B cell (primary cell): ENCODE measurements around the gene FNDC7. TPM values are rescaled to one million over a fixed set of nuclear protein-coding genes. Genes with fewer than 3 reads are reported as not detected.

Experiments
- ATAC-seq: fragments of 200-7000 bp; cut with Tn5 transposase; one replicate; pipeline ENCODE4 v1.10.0; 2021; ENCODE audit warnings: low read depth, mild to moderate bottlenecking, moderate number of reproducible peaks, moderate library complexity
- CTCF ChIA-PET: fragments of 350-600 bp; sonication (Branson Sonifier 250); formaldehyde crosslinking; loops from one replicate; lab custom pipeline; 2021; ENCODE audit warnings: antibody characterized with exemption, inconsistent platforms; lab: Charles Lee
- POLR2A ChIA-PET: fragments of 350-600 bp; sonication (Branson Sonifier 250); formaldehyde crosslinking; loops from one replicate; lab custom pipeline; 2021; ENCODE audit warnings: antibody characterized with exemption; lab: Charles Lee
- DNase-seq: peaks from one replicate; pipeline ENCODE4 v3.0.0; 2013
- H2AFZ ChIP-seq: 2 replicates; pipeline ENCODE4 v1.6.1; 2012; ENCODE audit warnings: mild to moderate bottlenecking, low read depth, low read length; ENCODE audit not compliant: insufficient read depth, poor library complexity, severe bottlenecking
- H3K27ac ChIP-seq, 2 donors: 1 replicate in 1 of 2; 2 replicates in 1 of 2; pipeline ENCODE4 v1.5.1; 2012 to 2013; ENCODE audit warnings: low read length in 2 of 2, mild to moderate bottlenecking in 2 of 2, moderate library complexity in 1 of 2
- H3K27me3 ChIP-seq, 4 experiments: fragments of 200-600 bp in 1 of 4; sonication (generic) in 1 of 4; replicated peaks in 1 of 4; 1 replicate in 2 of 4; 2 replicates in 2 of 4; pipeline versions ENCODE4 v1.6.1 to v1.7.0; 2013 to 2016; ENCODE audit warnings: low read length in 3 of 4, mild to moderate bottlenecking in 2 of 4, mixed read lengths in 1 of 4, moderate library complexity in 1 of 4; ENCODE audit not compliant: insufficient read depth in 4 of 4, control insufficient read depth in 3 of 4; ENCODE audit errors: control extremely low read depth in 1 of 4
- H3K36me3 ChIP-seq, 2 experiments: replicated peaks in 1 of 2; 1 replicate in 1 of 2; 2 replicates in 1 of 2; pipeline versions ENCODE4 v1.6.1 to v1.7.1; 2013; ENCODE audit warnings: low read length in 1 of 2; ENCODE audit not compliant: insufficient read depth in 2 of 2, control insufficient read depth in 1 of 2; ENCODE audit errors: control extremely low read depth in 1 of 2, extremely low read depth in 1 of 2
- H3K4me1 ChIP-seq, 2 donors: fragments of 200-600 bp in 1 of 2; sonication (generic) in 1 of 2; 1 replicate in 1 of 2; 2 replicates in 1 of 2; pipeline versions ENCODE4 v1.5.1 to v1.6.1; 2013 to 2017; ENCODE audit warnings: low read length in 2 of 2; ENCODE audit not compliant: control insufficient read depth in 2 of 2, insufficient read depth in 2 of 2
- H3K4me2 ChIP-seq: replicated peaks from 2 replicates; pipeline ENCODE3; 2012; ENCODE audit warnings: mild to moderate bottlenecking, low read depth, low read length; ENCODE audit not compliant: poor library complexity, severe bottlenecking
- H3K4me3 ChIP-seq, 5 experiments: fragments of 200-600 bp in 1 of 5; sonication (generic) in 1 of 5; 1 replicate in 3 of 5; 2 replicates in 2 of 5; pipeline versions ENCODE4 v1.5.1 to v1.7.0; 2011 to 2016; ENCODE audit warnings: low read length in 4 of 5, mild to moderate bottlenecking in 4 of 5, low read depth in 2 of 5, control low read depth in 1 of 5, moderate library complexity in 1 of 5; ENCODE audit not compliant: insufficient read depth in 1 of 5; ENCODE audit errors: control extremely low read depth in 1 of 5, extremely low read depth in 1 of 5
- H3K79me2 ChIP-seq: fragments of 200-600 bp; sonication (generic); one replicate; pipeline ENCODE4 v1.6.0; 2016; ENCODE audit warnings: low read length; ENCODE audit not compliant: control insufficient read depth, insufficient read depth
- H3K9ac ChIP-seq: fragments of 200-600 bp; sonication (generic); 2 replicates; pipeline ENCODE4 v1.6.1; 2017; ENCODE audit warnings: mild to moderate bottlenecking, low read length, moderate library complexity
- H3K9me3 ChIP-seq, 3 donors: one replicate each; pipeline versions ENCODE4 v1.6.1 to v1.7.1; 2013; ENCODE audit warnings: low read length in 2 of 3; ENCODE audit not compliant: control insufficient read depth in 2 of 3, insufficient read depth in 1 of 3; ENCODE audit errors: control extremely low read depth in 1 of 3
- H4K20me1 ChIP-seq: 2 replicates; pipeline ENCODE4 v1.6.0; 2012; ENCODE audit warnings: mild to moderate bottlenecking, low read length; ENCODE audit not compliant: insufficient read depth, control insufficient read depth, poor library complexity, severe bottlenecking
- H3K27ac Mint-ChIP-seq: one replicate; pipeline ENCODE4 v1.8.0; 2021; ENCODE audit warnings: mixed read lengths
- H3K27me3 Mint-ChIP-seq: one replicate; pipeline ENCODE4 v1.8.0; 2021; ENCODE audit warnings: mixed read lengths
- H3K4me1 Mint-ChIP-seq: one replicate; pipeline ENCODE4 v1.8.0; 2021; ENCODE audit warnings: mixed read lengths
- H3K4me3 Mint-ChIP-seq: one replicate; pipeline ENCODE4 v1.8.0; 2021; ENCODE audit warnings: mixed read lengths
- H3K9me3 Mint-ChIP-seq: one replicate; pipeline ENCODE4 v1.8.0; 2022; ENCODE audit warnings: mixed read lengths; ENCODE audit not compliant: insufficient read depth
- EZH2 ChIP-seq: IDR thresholded peaks from 2 replicates; pipeline ENCODE4 v1.6.1; 2012; ENCODE audit warnings: borderline replicate concordance, low read depth, mild to moderate bottlenecking, moderate library complexity, low read length; ENCODE audit not compliant: insufficient read depth, poor library complexity, severe bottlenecking
- WGBS: methylation state at CpG from one replicate; pipeline ENCODE4 v1.1.5; 2013; ENCODE audit warnings: missing lambda C conversion rate; ENCODE audit not compliant: insufficient coverage; 5-methylcytosine and 5-hydroxymethylcytosine counted together
- intact Hi-C: fragments of 100-400 bp; cut with micrococcal nuclease; formaldehyde crosslinking; loops from one replicate; pipeline ENCODE4 v1.10.0; 2022
- polyA plus RNA-seq: library from polyadenylated mRNA; depleted of rRNA; stranded (reverse); fragments of >200 nt; gene quantifications from 2 replicates; pipeline ENCODE4 v1.2.3, GENCODE V29; 2012
- total RNA-seq, 2 donors: library from RNA; stranded (reverse); fragments of 120-200 nt in 1 of 2; gene quantifications; 1 replicate in 1 of 2; 2 replicates in 1 of 2; pipeline versions ENCODE4 v1.2.3 to v1.2.4, GENCODE V29; 2013 to 2022
- TF ChIP-seq, protein P1 (sequence below): fragments of 200-600 bp; IDR thresholded peaks from one replicate; pipeline ENCODE4 v1.8.0; 2022; ENCODE audit warnings: antibody characterized with exemption, mild to moderate bottlenecking

The FNDC7 gene
- total and polyA plus RNA-seq, 2 donors (not counting 1 experiment from before 2014, with no cell fraction given): 0.17 TPM; not detected in 1

DNA sequence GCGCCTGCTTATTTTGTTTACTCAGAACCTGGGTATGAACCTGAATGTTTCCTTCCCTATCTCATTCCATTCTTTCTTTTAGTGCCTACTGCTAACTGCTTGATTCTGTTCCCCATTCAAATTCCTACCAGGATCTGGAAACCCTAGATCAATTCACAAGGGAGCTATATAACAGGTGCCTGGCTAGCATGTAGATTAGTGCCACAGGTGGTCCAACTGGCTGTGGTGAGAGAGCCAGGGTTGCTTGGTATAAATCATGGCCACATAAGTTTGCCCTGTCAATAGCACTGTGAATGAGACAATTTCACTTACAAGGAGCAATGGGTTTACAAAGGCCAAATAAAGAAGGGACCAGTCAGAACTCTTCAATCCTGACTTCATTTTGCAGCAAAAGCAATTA is 27.2 kb upstream of the FNDC7 start:
- Mint-ChIP-seq H3K9me3 (no peaks in the 10 kb centered on the region), H3K4me3 (no peak overlapping the region), H3K4me1 (peaks cover 2% of the 10 kb centered on the region), H3K27me3 (peaks cover 23% of the 10 kb centered on the region), H3K27ac (no peak overlapping the region)
- intact Hi-C loops: no loop called here
- Histone ChIP-seq H3K36me3 (no peaks in the 10 kb centered on the region), H2AFZ (no peak overlapping the region), H4K20me1 (no peaks in the 10 kb centered on the region), H3K4me3 (no peak overlapping the region), H3K27ac (no peak overlapping the region), H3K4me1 (no peaks in the 10 kb centered on the region), H3K27me3 (no peaks in the 10 kb centered on the region), H3K4me2 (no peak overlapping the region), H3K9ac (no peak overlapping the region), H3K9me3 (no peaks in the 10 kb centered on the region), H3K79me2 (no peaks in the 10 kb centered on the region)
- ATAC-seq (no peak), DNase-seq (no peak)
- TF ChIP-seq, protein P1, sequence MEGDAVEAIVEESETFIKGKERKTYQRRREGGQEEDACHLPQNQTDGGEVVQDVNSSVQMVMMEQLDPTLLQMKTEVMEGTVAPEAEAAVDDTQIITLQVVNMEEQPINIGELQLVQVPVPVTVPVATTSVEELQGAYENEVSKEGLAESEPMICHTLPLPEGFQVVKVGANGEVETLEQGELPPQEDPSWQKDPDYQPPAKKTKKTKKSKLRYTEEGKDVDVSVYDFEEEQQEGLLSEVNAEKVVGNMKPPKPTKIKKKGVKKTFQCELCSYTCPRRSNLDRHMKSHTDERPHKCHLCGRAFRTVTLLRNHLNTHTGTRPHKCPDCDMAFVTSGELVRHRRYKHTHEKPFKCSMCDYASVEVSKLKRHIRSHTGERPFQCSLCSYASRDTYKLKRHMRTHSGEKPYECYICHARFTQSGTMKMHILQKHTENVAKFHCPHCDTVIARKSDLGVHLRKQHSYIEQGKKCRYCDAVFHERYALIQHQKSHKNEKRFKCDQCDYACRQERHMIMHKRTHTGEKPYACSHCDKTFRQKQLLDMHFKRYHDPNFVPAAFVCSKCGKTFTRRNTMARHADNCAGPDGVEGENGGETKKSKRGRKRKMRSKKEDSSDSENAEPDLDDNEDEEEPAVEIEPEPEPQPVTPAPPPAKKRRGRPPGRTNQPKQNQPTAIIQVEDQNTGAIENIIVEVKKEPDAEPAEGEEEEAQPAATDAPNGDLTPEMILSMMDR: no peak
- no peak for TF ChIP-seq EZH2
- ChIA-PET CTCF (no interaction called here), POLR2A (no interaction called here)
- WGBS: no CpG with 5 or more reads among the region's 1 CpG

DNA sequence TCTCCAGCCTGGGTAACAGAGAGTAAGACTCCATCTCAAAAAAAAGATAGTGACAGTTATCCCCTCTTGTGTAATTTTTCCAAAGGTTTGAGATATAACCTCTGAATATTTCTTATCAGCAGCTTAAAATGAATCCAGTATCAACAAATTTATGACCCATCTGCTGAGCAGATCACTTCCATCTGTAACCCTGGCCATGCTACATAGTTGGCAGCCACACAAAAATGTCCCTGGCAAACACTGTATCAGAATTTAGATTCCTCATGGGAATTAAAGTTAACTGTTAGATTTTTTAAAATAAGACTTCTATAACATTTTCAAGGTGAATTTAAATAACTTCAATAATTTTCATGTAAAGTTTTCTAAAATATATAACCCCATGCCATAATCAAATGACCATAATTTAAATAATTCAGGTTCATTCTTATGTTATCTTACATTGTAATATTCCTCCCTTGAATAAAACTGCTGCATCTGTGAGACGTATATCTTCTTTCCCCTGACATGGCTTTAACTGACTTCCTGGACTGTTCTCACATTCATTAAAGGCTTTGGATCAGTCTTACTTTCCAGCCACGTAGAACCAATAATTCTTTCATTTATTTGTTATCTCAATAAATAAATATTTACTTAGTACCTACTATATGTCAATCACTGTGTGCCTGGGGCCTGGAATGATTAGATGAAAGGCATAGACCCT is 25.9 kb upstream of the FNDC7 start:
- CTCF ChIA-PET: no interaction called here
- intact Hi-C loops: no loop called here
- POLR2A ChIA-PET: no interaction called here

More for the DNA sequence above, 25.9 kb upstream of the FNDC7 start:
- H3K4me1 ChIP-seq: peaks cover 6 to 9% of the 10 kb centered on the region in 2 donors
- peaks cover 7% of the 10 kb centered on the region for H3K79me2 ChIP-seq
- no peaks in the 10 kb centered on the region for H3K36me3 ChIP-seq
- H3K27ac Mint-ChIP-seq: no peak overlapping the region
- ATAC-seq: no peak
- H3K4me3 ChIP-seq: no peak overlapping the region
- H4K20me1 ChIP-seq: no peaks in the 10 kb centered on the region
- no CpG with 5 or more reads among the region's 2 CpGs for WGBS
- no peaks in the 10 kb centered on the region for H3K9me3 Mint-ChIP-seq
- peaks cover 13% of the 10 kb centered on the region for H3K4me1 Mint-ChIP-seq
- peaks cover 20% of the 10 kb centered on the region for H3K27me3 Mint-ChIP-seq
- no peak overlapping the region for H3K9ac ChIP-seq
- H2AFZ ChIP-seq: no peak overlapping the region
- no peak for TF ChIP-seq EZH2
- TF ChIP-seq, protein P1: no peak
- no peak overlapping the region for H3K4me2 ChIP-seq
- DNase-seq: no peak
- H3K4me3 Mint-ChIP-seq: no peak overlapping the region
- no peaks in the 10 kb centered on the region for H3K9me3 ChIP-seq
- no peak overlapping the region for H3K27ac ChIP-seq
- H3K27me3 ChIP-seq: no peaks in the 10 kb centered on the region
